HepG2 (cell line): ENCODE data around the gene WNT1. TPM values are rescaled to one million over a fixed set of nuclear protein-coding genes. Genes with fewer than 3 reads are reported as not detected.

Experiments
- DPF2 ChIP-seq: sonication (generic); formaldehyde crosslinking; IDR thresholded peaks from 2 replicates; pipeline ENCODE4 v1.4.0; 2020; ENCODE audit warnings: mild to moderate bottlenecking, low read depth, missing genetic modification reagents, borderline replicate concordance
- ESRRA ChIP-seq: sonication (generic); formaldehyde crosslinking; IDR thresholded peaks from 2 replicates; pipeline ENCODE4 v1.5.1; 2020; ENCODE audit warnings: mild to moderate bottlenecking, low read depth, missing genetic modification reagents
- FOXP1 ChIP-seq, 2 experiments: fragments of 450-650 bp in 1 of 2; IDR thresholded peaks; 2 replicates each; pipeline ENCODE4 v1.6.1; 2017 to 2018; ENCODE audit warnings: antibody characterized with exemption in 1 of 2
- GLMP ChIP-seq: sonication (generic); formaldehyde crosslinking; IDR thresholded peaks from 2 replicates; pipeline ENCODE4 v1.9.0; 2021; ENCODE audit warnings: missing genetic modification reagents, mild to moderate bottlenecking, borderline replicate concordance
- GMEB2 ChIP-seq: IDR thresholded peaks from 2 replicates; pipeline ENCODE4 v1.6.1; 2016; ENCODE audit warnings: missing biosample characterization, missing genetic modification reagents, low read depth
- GRHL1 ChIP-seq: sonication (generic); formaldehyde crosslinking; conservative IDR thresholded peaks from 2 replicates; pipeline ENCODE4 v1.8.0; 2022; ENCODE audit warnings: missing genetic modification reagents
- GTF2F1 ChIP-seq: fragments of 150-350 bp; IDR thresholded peaks from 2 replicates; pipeline ENCODE4 v1.6.1; 2014; ENCODE audit warnings: low read length
- KAT2B ChIP-seq: fragments of 150-350 bp; IDR thresholded peaks from 2 replicates; pipeline ENCODE4 v1.6.1; 2014; ENCODE audit warnings: low read depth, low read length, borderline replicate concordance
- KLF13 ChIP-seq: sonication (generic); formaldehyde crosslinking; IDR thresholded peaks from 2 replicates; pipeline ENCODE4 v1.4.0; 2020; ENCODE audit warnings: mild to moderate bottlenecking, missing genetic modification reagents
- KLF9 ChIP-seq: IDR thresholded peaks from 2 replicates; pipeline ENCODE4 v1.6.1; 2016; ENCODE audit warnings: low read depth
- MIXL1 ChIP-seq: IDR thresholded peaks from 2 replicates; pipeline ENCODE4 v1.6.1; 2016
- PHB2 ChIP-seq: fragments of 450-650 bp; IDR thresholded peaks from 2 replicates; pipeline ENCODE4 v1.6.1; 2018; ENCODE audit not compliant: partially characterized antibody
- SNRNP70 ChIP-seq: fragments of 200-400 bp; formaldehyde crosslinking; IDR thresholded peaks from 2 replicates; pipeline ENCODE4 v1.6.1; 2017; ENCODE audit warnings: mild to moderate bottlenecking, low read depth, low read length, moderate library complexity
- TRIM22 ChIP-seq: fragments of 450-650 bp; IDR thresholded peaks from 2 replicates; pipeline ENCODE4 v1.6.1; 2017
- UBTF ChIP-seq: sonication (generic); formaldehyde crosslinking; IDR thresholded peaks from 2 replicates; pipeline ENCODE4 v1.4.0; 2020; ENCODE audit warnings: mild to moderate bottlenecking, missing genetic modification reagents
- ZBTB34 ChIP-seq: sonication (generic); formaldehyde crosslinking; IDR thresholded peaks from 2 replicates; pipeline ENCODE4 v1.8.0; 2022; ENCODE audit warnings: mild to moderate bottlenecking, missing genetic modification reagents
- ZFP36 ChIP-seq: fragments of 150-350 bp; IDR thresholded peaks from 2 replicates; pipeline ENCODE4 v1.6.1; 2018; ENCODE audit warnings: borderline replicate concordance, low read length, low read depth; ENCODE audit not compliant: partially characterized antibody
- ZNF331 ChIP-seq: sonication (generic); formaldehyde crosslinking; IDR thresholded peaks from 2 replicates; pipeline ENCODE4 v1.4.0; 2020; ENCODE audit warnings: missing genetic modification reagents
- ZNF432 ChIP-seq: sonication (generic); formaldehyde crosslinking; IDR thresholded peaks from 2 replicates; pipeline ENCODE4 v1.5.0; 2020; ENCODE audit warnings: missing genetic modification reagents, mild to moderate bottlenecking, borderline replicate concordance
- ZNF496 ChIP-seq: sonication (generic); formaldehyde crosslinking; IDR thresholded peaks from 2 replicates; pipeline ENCODE4 v1.8.1; 2023; ENCODE audit warnings: mild to moderate bottlenecking, moderate library complexity, missing genetic modification reagents; ENCODE audit not compliant: insufficient replicate concordance
- ZNF792 ChIP-seq: IDR thresholded peaks from 2 replicates; pipeline ENCODE4 v1.6.1; 2016
- polyA plus RNA-seq, 8 experiments: library from polyadenylated mRNA; depleted of rRNA in 3 of 8; stranded (reverse) in 7 of 8; unstranded in 1 of 8; fragments of >200 nt; fragmentation: Illumina TruSeq in 4 of 8; extraction: Trizol in 4 of 8; gene quantifications; 2 replicates each; pipeline versions ENCODE4 v1.2.1 to v1.2.3, GENCODE V29; 2011 to 2016; ENCODE audit warnings: low read depth in 4 of 8, missing spikeins in 1 of 8, mixed read lengths in 1 of 8; ENCODE audit not compliant: insufficient read depth in 1 of 8
- total RNA-seq, 5 experiments: library from RNA; depleted of rRNA; stranded (reverse); fragments of >200 nt; fragmentation: Illumina TruSeq; extraction: Trizol; gene quantifications; 2 replicates each; pipeline ENCODE4 v1.2.3, GENCODE V29; 2016; ENCODE audit warnings: low read depth in 1 of 5

WNT1 gene
- total and polyA plus RNA-seq, 2 of the 13 experiments (the other 11 are each of a cell fraction or from before 2014, with no cell fraction given) = not detected

- TF ChIP-seq TRIM22 (no peak), ZFP36 (no peak), FOXP1 (IDR thresholded peaks at IDR 0.05) (no peak), FOXP1 (CRISPR knock-in tag; IDR thresholded peaks at IDR 0.05) (no peak), ZNF496 (no peak), SNRNP70 (no peak), KAT2B (no peak), UBTF (CRISPR knock-in tag) (no peak), GMEB2 (CRISPR knock-in tag) (no peak), KLF13 (CRISPR knock-in tag) (no peak), ZBTB34 (CRISPR knock-in tag) (no peak), KLF9 (CRISPR knock-in tag) (no peak), ESRRA (no peak), ZNF792 (CRISPR knock-in tag) (no peak), MIXL1 (no peak), PHB2 (no peak), GRHL1 (no peak), ZNF331 (CRISPR knock-in tag) (no peak), GTF2F1 (no peak), GLMP (CRISPR knock-in tag) (no peak), ZNF432 (CRISPR knock-in tag) (no peak), DPF2 (CRISPR knock-in tag) (no peak)
These were observed 2.3 kb downstream of the WNT1 start (continued) for GRCh38 chr12:48980389-48980952.
